Breast epithelium (tissue), 4 donors: ENCODE measurements around the gene TMEM178B. TPM values are rescaled to one million over a fixed set of nuclear protein-coding genes. Genes with fewer than 3 reads are reported as not detected.

ENCODE experiments used
- DNase-seq, 2 donors: peaks; one replicate each; pipeline ENCODE4 v3.0.0-alpha.2; 2019; ENCODE audit warnings: low spot score in 2 of 2
- H3K27ac ChIP-seq, 2 donors: fragments of 200-600 bp; sonication (generic) in 1 of 2; one replicate each; pipeline ENCODE4 v1.5.1; 2016 to 2019; ENCODE audit warnings: mild to moderate bottlenecking in 1 of 2
- H3K27me3 ChIP-seq, 2 donors: fragments of 200-600 bp; sonication (generic) in 1 of 2; one replicate each; pipeline versions ENCODE4 v1.5.1 to v1.6.0; 2017 to 2019; ENCODE audit warnings: control low read depth in 1 of 2, mild to moderate bottlenecking in 1 of 2
- H3K36me3 ChIP-seq: fragments of 200-600 bp; one replicate; pipeline ENCODE4 v1.5.1; 2019
- H3K4me1 ChIP-seq, 2 donors: fragments of 200-600 bp; sonication (generic); one replicate each; pipeline ENCODE4 v1.5.1; 2016 to 2019; ENCODE audit warnings: control low read depth in 1 of 2
- H3K4me3 ChIP-seq, 3 donors: fragments of 200-600 bp; sonication (generic); 1 replicate in 2 of 3; 2 replicates in 1 of 3; pipeline ENCODE4 v1.5.1; 2016 to 2019; ENCODE audit warnings: mild to moderate bottlenecking in 3 of 3, moderate library complexity in 2 of 3
- H3K9me3 ChIP-seq, 2 donors: fragments of 200-600 bp; sonication (generic) in 1 of 2; one replicate each; pipeline ENCODE4 v1.5.1; 2016 to 2019; ENCODE audit warnings: control low read depth in 1 of 2
- CTCF ChIP-seq, 3 donors: fragments of 450-650 bp; IDR thresholded peaks; one replicate each; pipeline ENCODE4 v1.5.1; 2016 to 2017; ENCODE audit warnings: antibody characterized with exemption in 3 of 3, mild to moderate bottlenecking in 3 of 3, moderate library complexity in 3 of 3
- POLR2A ChIP-seq: fragments of 450-650 bp; IDR thresholded peaks from one replicate; pipeline ENCODE4 v1.6.1; 2016; ENCODE audit warnings: antibody characterized with exemption, mild to moderate bottlenecking, moderate library complexity
- POLR2AphosphoS5 ChIP-seq, 3 donors: sonication (generic); formaldehyde crosslinking; IDR thresholded peaks; one replicate each; pipeline ENCODE4 v1.6.1; 2017; ENCODE audit warnings: antibody characterized with exemption in 3 of 3
- intact Hi-C: fragments of 100-400 bp; cut with DNase I; formaldehyde crosslinking; loops from one replicate; pipeline ENCODE4 v1.15.1; 2023; ENCODE audit warnings: low total_unique reads
- total RNA-seq, 3 donors: library from RNA; depleted of rRNA; stranded (reverse); fragments of >200 nt; gene quantifications; one replicate each; pipeline ENCODE4 v1.1.0, GENCODE V29; 2016

TMEM178B gene
- total RNA-seq, 3 donors from 2014 or later: 0.33 to 0.88 (median 0.64) TPM

DNA sequence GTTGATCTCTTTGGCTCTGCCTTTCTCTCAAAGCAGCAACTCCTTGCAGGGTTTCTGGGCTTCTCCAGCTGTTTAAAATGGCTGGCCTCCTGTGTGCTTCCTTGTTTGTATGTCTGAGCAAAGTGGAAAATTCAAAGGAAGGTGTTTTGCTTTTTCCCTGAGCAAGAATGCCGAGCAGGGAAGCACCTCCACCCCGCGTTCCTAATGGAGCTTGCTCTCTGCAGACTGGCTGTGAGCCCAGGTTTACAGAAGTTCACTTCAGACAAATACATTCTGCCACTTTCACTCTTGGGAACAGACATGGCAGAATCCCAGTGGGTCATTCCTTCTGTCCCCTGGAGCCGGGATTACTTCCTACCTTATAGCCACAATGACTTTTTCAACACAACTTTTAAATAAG is 295.6 kb downstream of the TMEM178B start:
- Histone ChIP-seq H3K4me1 (no peaks in the 10 kb centered on the region), H3K36me3 (no peaks in the 10 kb centered on the region), H3K27me3 (no peaks in the 10 kb centered on the region), H3K9me3 (no peaks in the 10 kb centered on the region), H3K27ac (no peak overlapping the region), H3K4me3 (no peak overlapping the region)
- intact Hi-C loops: no loop called here
- no peak for TF ChIP-seq CTCF (IDR thresholded peaks at IDR 0.05)
- no peak for TF ChIP-seq POLR2A
- no peak for TF ChIP-seq POLR2AphosphoS5 (IDR thresholded peaks at IDR 0.05)
- peak; percentile 18 to 61 for DNase-seq

DNA sequence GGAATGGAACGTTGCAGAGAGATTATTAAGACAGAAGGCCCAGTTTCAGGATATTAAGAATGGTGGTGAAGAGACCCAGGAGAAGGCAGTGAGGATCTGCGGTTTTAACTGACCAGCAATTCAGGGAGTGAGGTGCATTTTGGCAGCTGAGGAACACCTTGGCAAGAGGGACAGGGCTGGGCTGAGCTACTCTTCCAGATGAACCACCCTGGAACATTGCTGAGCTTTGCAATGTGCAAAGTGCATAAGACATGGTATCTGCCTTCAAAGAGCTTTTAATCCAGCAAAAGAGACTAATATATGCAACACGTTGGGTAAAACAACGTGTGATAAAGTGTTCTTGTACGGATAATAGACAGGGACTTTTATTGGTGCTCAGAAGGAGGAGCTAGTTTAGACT is 296.3 kb downstream of the TMEM178B start:
- Histone ChIP-seq H3K27ac (no peak overlapping the region), H3K9me3 (no peaks in the 10 kb centered on the region), H3K4me1 (no peaks in the 10 kb centered on the region), H3K4me3 (no peak overlapping the region), H3K36me3 (no peaks in the 10 kb centered on the region), H3K27me3 (no peaks in the 10 kb centered on the region)
- intact Hi-C loops: no loop called here
- TF ChIP-seq POLR2A (no peak), CTCF (IDR thresholded peaks at IDR 0.05) (no peak), POLR2AphosphoS5 (IDR thresholded peaks at IDR 0.05) (no peak)
- DNase-seq: no peak

GRCh38 chr7:141370650-141371049 is 296.8 kb downstream of the TMEM178B start:
- intact Hi-C loops: no loop called here
- Histone ChIP-seq H3K27ac (no peak overlapping the region), H3K4me3 (no peak overlapping the region), H3K36me3 (no peaks in the 10 kb centered on the region), H3K4me1 (no peaks in the 10 kb centered on the region), H3K9me3 (no peaks in the 10 kb centered on the region), H3K27me3 (no peaks in the 10 kb centered on the region)
- DNase-seq: no peak
- TF ChIP-seq POLR2A: no peak
- no peak for TF ChIP-seq CTCF (IDR thresholded peaks at IDR 0.05)
- no peak for TF ChIP-seq POLR2AphosphoS5 (IDR thresholded peaks at IDR 0.05)

GRCh38 chr7:141374425-141374824 is 300.6 kb downstream of the TMEM178B start:
- intact Hi-C loops: no loop called here
- H3K27me3 ChIP-seq: no peaks in the 10 kb centered on the region
- H3K4me1 ChIP-seq: no peaks in the 10 kb centered on the region
- no peak for DNase-seq
- TF ChIP-seq POLR2A (no peak), CTCF (IDR thresholded peaks at IDR 0.05) (no peak), POLR2AphosphoS5 (IDR thresholded peaks at IDR 0.05) (no peak)
- no peaks in the 10 kb centered on the region for H3K36me3 ChIP-seq
- H3K9me3 ChIP-seq: no peaks in the 10 kb centered on the region
- no peak overlapping the region for H3K4me3 ChIP-seq
- no peak overlapping the region for H3K27ac ChIP-seq

- intact Hi-C loops: no loop called here
- DNase-seq: no peak
- H3K36me3 ChIP-seq: no peaks in the 10 kb centered on the region
Observed at GRCh38 chr7:141375442-141375841, 301.6 kb downstream of the TMEM178B start.

More at GRCh38 chr7:141375442-141375841, 301.6 kb downstream of the TMEM178B start:
- Histone ChIP-seq H3K4me3 (no peak overlapping the region), H3K4me1 (no peaks in the 10 kb centered on the region), H3K27ac (no peak overlapping the region), H3K9me3 (no peaks in the 10 kb centered on the region), H3K27me3 (no peaks in the 10 kb centered on the region)
- no peak for TF ChIP-seq POLR2A
- TF ChIP-seq POLR2AphosphoS5 (IDR thresholded peaks at IDR 0.05): no peak
- TF ChIP-seq CTCF (IDR thresholded peaks at IDR 0.05): no peak
